H9 (cell line): ENCODE data around the gene SHB. TPM values are rescaled to one million over a fixed set of nuclear protein-coding genes. Genes with fewer than 3 reads are reported as not detected.

Source experiments
- DNase-seq: peaks from one replicate; pipeline ENCODE4 v3.0.0-alpha.2; 2017
- H2AFZ ChIP-seq: one replicate; pipeline ENCODE4 v1.6.1; 2013; ENCODE audit warnings: mild to moderate bottlenecking, low read length, control low read depth, moderate library complexity
- H2AK5ac ChIP-seq: 2 replicates; pipeline ENCODE4 v1.6.1; 2013; ENCODE audit warnings: low read length, control low read depth, mixed read lengths; ENCODE audit not compliant: insufficient read length
- H2BK120ac ChIP-seq: one replicate; pipeline ENCODE4 v1.6.1; 2013; ENCODE audit warnings: low read depth, mild to moderate bottlenecking, low read length, control low read depth, inconsistent platforms; ENCODE audit not compliant: poor library complexity, severe bottlenecking
- H2BK12ac ChIP-seq: 2 replicates; pipeline ENCODE4 v1.6.1; 2013; ENCODE audit warnings: low read length, control low read depth, mixed read lengths, low read depth; ENCODE audit not compliant: insufficient read length
- H2BK15ac ChIP-seq: 2 replicates; pipeline ENCODE4 v1.6.1; 2013; ENCODE audit warnings: low read depth, low read length, control low read depth
- H2BK20ac ChIP-seq: one replicate; pipeline ENCODE4 v1.6.1; 2013; ENCODE audit warnings: low read depth, mild to moderate bottlenecking, low read length, control low read depth, inconsistent platforms; ENCODE audit not compliant: poor library complexity, severe bottlenecking
- H2BK5ac ChIP-seq: 2 replicates; pipeline ENCODE4 v1.6.1; 2013; ENCODE audit warnings: low read length, control low read depth, mixed read lengths; ENCODE audit not compliant: insufficient read length
- H3K14ac ChIP-seq: 2 replicates; pipeline ENCODE4 v1.6.1; 2013; ENCODE audit warnings: low read length, control low read depth; ENCODE audit not compliant: insufficient read depth
- H3K18ac ChIP-seq: 2 replicates; pipeline ENCODE4 v1.6.1; 2013; ENCODE audit warnings: low read depth, mild to moderate bottlenecking, mixed read lengths, low read length, control low read depth; ENCODE audit not compliant: insufficient read length
- H3K23ac ChIP-seq: 2 replicates; pipeline ENCODE4 v1.6.1; 2013; ENCODE audit warnings: low read length, control low read depth, mixed read lengths, low read depth; ENCODE audit not compliant: insufficient read length
- H3K23me2 ChIP-seq: 2 replicates; pipeline ENCODE4 v1.6.1; 2013; ENCODE audit warnings: low read depth, mild to moderate bottlenecking, mixed read lengths, low read length, control low read depth; ENCODE audit not compliant: insufficient read length, poor library complexity, severe bottlenecking
- H3K27ac ChIP-seq: 2 replicates; pipeline ENCODE4 v1.5.1; 2013; ENCODE audit warnings: low read length, control low read depth, mixed read lengths, low read depth; ENCODE audit not compliant: insufficient read length
- H3K27me3 ChIP-seq: 2 replicates; pipeline ENCODE4 v1.6.1; 2013; ENCODE audit warnings: low read length, control low read depth, inconsistent platforms; ENCODE audit not compliant: insufficient read depth
- H3K4ac ChIP-seq: 2 replicates; pipeline ENCODE4 v1.6.1; 2013; ENCODE audit warnings: low read depth, mild to moderate bottlenecking, control low read depth, inconsistent platforms, low read length, moderate library complexity
- H3K4me1 ChIP-seq: 2 replicates; pipeline ENCODE4 v1.6.1; 2013; ENCODE audit warnings: low read length, control low read depth, inconsistent platforms; ENCODE audit not compliant: insufficient read depth
- H3K4me2 ChIP-seq: 2 replicates; pipeline ENCODE4 v1.6.1; 2013; ENCODE audit warnings: low read length, control low read depth, mixed read lengths; ENCODE audit not compliant: insufficient read length, insufficient read depth
- H3K56ac ChIP-seq: 2 replicates; pipeline ENCODE4 v1.6.1; 2013; ENCODE audit warnings: low read depth, mild to moderate bottlenecking, mixed read lengths, low read length, control low read depth; ENCODE audit not compliant: insufficient read length
- H3K79me1 ChIP-seq: 2 replicates; pipeline ENCODE4 v1.6.1; 2013; ENCODE audit warnings: low read depth, mild to moderate bottlenecking, moderate library complexity, low read length, control low read depth, inconsistent platforms; ENCODE audit not compliant: insufficient read depth, poor library complexity, severe bottlenecking
- H3K79me2 ChIP-seq: 2 replicates; pipeline ENCODE4 v1.6.1; 2013; ENCODE audit warnings: low read length, control low read depth, inconsistent platforms; ENCODE audit not compliant: insufficient read depth
- H3K9ac ChIP-seq: 2 replicates; pipeline ENCODE4 v1.6.1; 2013; ENCODE audit warnings: low read length, control low read depth, mixed read lengths; ENCODE audit not compliant: insufficient read length; ENCODE audit errors: extremely low read depth
- H3K9me3 ChIP-seq: one replicate; pipeline ENCODE4 v1.6.1; 2013; ENCODE audit warnings: low read depth, low read length, inconsistent platforms; ENCODE audit not compliant: control insufficient read depth
- H3T11ph ChIP-seq: one replicate; pipeline ENCODE4 v1.6.1; 2013; ENCODE audit warnings: mild to moderate bottlenecking, low read length, control low read depth, inconsistent platforms
- H4K20me1 ChIP-seq: one replicate; pipeline ENCODE4 v1.6.1; 2013; ENCODE audit not compliant: control insufficient read depth, insufficient read length, insufficient read depth
- H4K5ac ChIP-seq: 2 replicates; pipeline ENCODE4 v1.6.1; 2013; ENCODE audit warnings: low read depth, mild to moderate bottlenecking, mixed read lengths, low read length, control low read depth; ENCODE audit not compliant: insufficient read length
- H4K8ac ChIP-seq: replicated peaks from 2 replicates; pipeline ENCODE4 v1.6.1; 2013; ENCODE audit warnings: low read length, control low read depth, mixed read lengths, low read depth; ENCODE audit not compliant: insufficient read length
- H4K91ac ChIP-seq: 2 replicates; pipeline ENCODE4 v1.6.1; 2013; ENCODE audit warnings: low read depth, mild to moderate bottlenecking, moderate library complexity, mixed read lengths, low read length, control low read depth; ENCODE audit not compliant: insufficient read length
- H3K27ac Mint-ChIP-seq, 3 experiments: 2 replicates in 2 of 3; 3 replicates in 1 of 3; pipeline ENCODE4 v1.8.0; 2020 to 2021; ENCODE audit warnings: mixed read lengths in 3 of 3, mild to moderate bottlenecking in 1 of 3, moderate library complexity in 1 of 3
- H3K27me3 Mint-ChIP-seq: 2 replicates; pipeline ENCODE4 v1.8.0; 2021; ENCODE audit warnings: low read depth, mild to moderate bottlenecking, moderate library complexity, mixed read lengths
- H3K36me3 Mint-ChIP-seq, 3 experiments: 2 replicates in 2 of 3; 3 replicates in 1 of 3; pipeline ENCODE4 v1.8.0; 2020 to 2021; ENCODE audit warnings: low read depth in 3 of 3, mixed read lengths in 3 of 3; ENCODE audit not compliant: insufficient read depth in 1 of 3
- H3K4me1 Mint-ChIP-seq, 2 experiments: 2 replicates each; pipeline ENCODE4 v1.8.0; 2020; ENCODE audit warnings: mixed read lengths in 2 of 2
- H3K4me3 Mint-ChIP-seq, 2 experiments: 2 replicates in 1 of 2; 3 replicates in 1 of 2; pipeline ENCODE4 v1.8.0; 2020 to 2021; ENCODE audit warnings: mild to moderate bottlenecking in 2 of 2, mixed read lengths in 2 of 2, moderate library complexity in 1 of 2
- H3K9me3 Mint-ChIP-seq, 2 experiments: 2 replicates in 1 of 2; 3 replicates in 1 of 2; pipeline ENCODE4 v1.8.0; 2020; ENCODE audit warnings: mild to moderate bottlenecking in 2 of 2, mixed read lengths in 2 of 2, moderate library complexity in 1 of 2
- CTCF ChIP-seq: fragments of 200-600 bp; sonication (generic); conservative IDR thresholded peaks from 3 replicates; pipeline ENCODE4 v1.8.0; 2021; ENCODE audit warnings: antibody characterized with exemption, mild to moderate bottlenecking
- WGBS: extraction: QIAGEN DNeasy Blood & Tissue Kit; methylation state at CpG from one replicate; pipeline ENCODE4 v1.1.7; 2013; ENCODE audit warnings: missing lambda C conversion rate, low lambda C conversion rate, mixed read lengths; ENCODE audit not compliant: insufficient read length; ENCODE audit errors: extremely low coverage; 5-methylcytosine and 5-hydroxymethylcytosine counted together
- total RNA-seq: library from RNA; stranded (reverse); gene quantifications from 2 replicates; pipeline ENCODE4 v1.2.1, GENCODE V29; 2021

The SHB gene
- total RNA-seq, 1 experiment from 2014 or later, result 14.6 TPM

GRCh38 chr9:37931592-37931991, 137.4 kb downstream of the SHB start:
- Histone ChIP-seq H3T11ph (no peak overlapping the region), H3K14ac (no peak overlapping the region), H2BK12ac (no peak overlapping the region), H3K27ac (no peak overlapping the region), H4K20me1 (no peaks in the 10 kb centered on the region), H4K5ac (no peak overlapping the region), H2BK5ac (no peak overlapping the region), H2BK20ac (no peak overlapping the region), H2BK15ac (no peak overlapping the region), H3K79me1 (no peaks in the 10 kb centered on the region), H3K9ac (no peak overlapping the region), H2AFZ (no peak overlapping the region), H3K79me2 (no peaks in the 10 kb centered on the region), H3K27me3 (no peaks in the 10 kb centered on the region), H3K4ac (no peak overlapping the region), H3K4me1 (no peaks in the 10 kb centered on the region), H3K4me2 (no peak overlapping the region), H3K9me3 (no peaks in the 10 kb centered on the region), H3K56ac (no peak overlapping the region), H3K23me2 (no peaks in the 10 kb centered on the region), H4K91ac (no peak overlapping the region), H3K23ac (no peak overlapping the region), H2AK5ac (no peak overlapping the region), H3K18ac (no peak overlapping the region), H2BK120ac (no peak overlapping the region), H4K8ac (no peak overlapping the region)
- H3K9me3 Mint-ChIP-seq, result no peaks in the 10 kb centered on the region
- H3K27ac Mint-ChIP-seq, result no peak overlapping the region
- no peaks in the 10 kb centered on the region; a peak in 2 of 7 replicates for H3K36me3 Mint-ChIP-seq
- WGBS, result no CpG with 5 or more reads among the region's 5 CpGs
- H3K27me3 Mint-ChIP-seq, result no peaks in the 10 kb centered on the region
- no peak for TF ChIP-seq CTCF
- no peak for DNase-seq
- no peak overlapping the region for H3K4me3 Mint-ChIP-seq
- H3K4me1 Mint-ChIP-seq, result peaks cover 8 to 9% of the 10 kb centered on the region in 2 experiments
